GM19463 (cell line): ENCODE measurements around the gene CHL1.

Source experiments
- ATAC-seq: cut with Tn5 transposase; IDR thresholded peaks from one replicate; pipeline ENCODE4 v1.9.1; 2021; ENCODE audit warnings: mild to moderate bottlenecking, moderate library complexity; ENCODE audit not compliant: unreplicated experiment

The CHL1 gene

DNA sequence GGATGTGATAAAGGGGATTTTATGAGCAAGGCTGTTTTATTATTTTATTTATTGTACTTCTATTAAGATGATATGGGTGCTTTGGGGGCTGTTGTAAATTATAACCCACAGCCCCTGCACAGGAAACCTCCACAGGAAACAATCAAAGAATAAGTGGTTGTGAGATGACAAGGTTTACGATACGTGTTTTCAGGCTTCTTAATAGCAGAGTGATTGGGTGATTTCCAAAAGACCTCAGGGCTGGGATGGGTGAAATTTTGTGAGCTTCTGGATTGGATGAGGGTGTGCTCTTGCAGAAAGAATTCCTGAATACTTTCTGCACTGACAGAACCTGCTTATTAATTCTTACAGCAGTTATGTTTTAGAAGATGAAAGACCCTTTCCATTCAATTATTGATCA lies 21.4 kb downstream of the CHL1 start:
- no peak for ATAC-seq

DNA sequence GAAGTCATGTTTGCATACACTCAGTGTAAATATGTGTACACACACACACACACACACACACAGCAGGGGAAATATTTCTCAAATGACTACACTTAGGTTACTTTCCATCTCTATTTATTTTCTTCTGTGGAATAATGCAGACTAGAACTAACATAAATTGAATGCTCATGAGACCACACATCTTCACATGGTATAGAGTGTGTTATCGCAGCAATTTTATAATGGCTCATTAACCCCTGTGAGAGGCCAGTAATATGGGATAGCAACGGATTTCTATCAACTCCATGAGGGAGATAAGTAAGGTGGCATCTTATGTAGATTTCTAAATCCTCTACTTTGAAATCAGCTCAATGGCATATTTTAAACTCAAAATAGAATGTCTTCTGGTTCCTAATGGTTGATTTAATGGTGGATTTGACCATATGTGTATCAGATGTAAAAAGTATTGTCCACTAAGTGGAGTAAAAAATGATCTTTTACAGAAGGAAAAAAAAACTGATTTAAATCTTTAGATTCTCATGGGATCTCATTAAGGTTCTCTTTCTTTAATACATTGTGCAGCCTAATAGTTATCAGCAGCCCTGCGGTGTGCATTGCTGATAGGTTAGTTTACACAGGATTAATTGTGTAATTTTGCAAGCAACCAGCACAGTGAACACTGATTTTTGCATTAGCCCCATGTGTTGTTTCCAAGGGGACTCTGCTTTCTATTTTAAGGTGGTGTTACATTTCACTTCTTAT lies 32.0 kb downstream of the CHL1 start:
- no peak for ATAC-seq

DNA sequence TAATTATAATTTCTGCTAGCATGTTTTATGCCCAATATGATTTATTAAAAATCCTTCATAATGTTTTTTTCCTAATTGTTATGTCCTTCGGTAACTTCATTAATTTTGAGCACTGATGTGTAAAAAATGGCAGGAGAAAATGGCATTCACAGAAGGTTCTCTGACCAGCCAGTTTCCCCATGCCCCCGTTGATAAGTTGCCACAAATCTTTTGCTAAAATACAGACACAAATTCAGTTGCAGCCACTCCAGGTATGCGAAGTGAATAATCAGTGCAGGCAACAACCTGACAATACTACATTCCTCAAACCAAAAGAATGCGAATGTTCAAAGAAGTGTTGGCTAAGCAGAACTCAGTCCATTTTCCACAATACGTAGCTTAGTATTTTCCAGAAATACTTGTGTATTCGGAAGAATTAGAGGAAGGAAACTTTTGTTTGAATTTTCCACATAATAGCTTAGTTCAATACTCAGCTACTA lies 32.7 kb downstream of the CHL1 start:
- ATAC-seq, result no peak

DNA sequence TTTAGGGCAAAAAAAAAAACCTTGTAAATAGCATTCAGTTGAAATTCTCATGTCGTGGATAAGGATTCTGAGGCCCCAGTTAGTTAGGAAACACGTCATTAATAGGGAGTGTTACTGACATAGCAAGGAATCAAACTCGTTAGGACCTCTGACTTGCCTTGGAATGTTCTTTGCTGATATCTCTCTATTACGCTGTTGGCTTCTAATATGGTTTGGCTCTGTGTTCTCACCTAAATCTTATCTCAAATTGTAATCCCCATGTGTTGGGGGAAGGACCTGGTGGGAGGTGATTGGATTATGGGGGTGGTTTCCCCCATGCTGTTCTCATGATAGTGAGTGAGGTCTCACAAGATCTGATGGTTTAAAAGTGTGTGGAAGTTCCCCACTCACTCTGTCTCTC lies 40.3 kb downstream of the CHL1 start:
- peak; percentile 34 for ATAC-seq

DNA sequence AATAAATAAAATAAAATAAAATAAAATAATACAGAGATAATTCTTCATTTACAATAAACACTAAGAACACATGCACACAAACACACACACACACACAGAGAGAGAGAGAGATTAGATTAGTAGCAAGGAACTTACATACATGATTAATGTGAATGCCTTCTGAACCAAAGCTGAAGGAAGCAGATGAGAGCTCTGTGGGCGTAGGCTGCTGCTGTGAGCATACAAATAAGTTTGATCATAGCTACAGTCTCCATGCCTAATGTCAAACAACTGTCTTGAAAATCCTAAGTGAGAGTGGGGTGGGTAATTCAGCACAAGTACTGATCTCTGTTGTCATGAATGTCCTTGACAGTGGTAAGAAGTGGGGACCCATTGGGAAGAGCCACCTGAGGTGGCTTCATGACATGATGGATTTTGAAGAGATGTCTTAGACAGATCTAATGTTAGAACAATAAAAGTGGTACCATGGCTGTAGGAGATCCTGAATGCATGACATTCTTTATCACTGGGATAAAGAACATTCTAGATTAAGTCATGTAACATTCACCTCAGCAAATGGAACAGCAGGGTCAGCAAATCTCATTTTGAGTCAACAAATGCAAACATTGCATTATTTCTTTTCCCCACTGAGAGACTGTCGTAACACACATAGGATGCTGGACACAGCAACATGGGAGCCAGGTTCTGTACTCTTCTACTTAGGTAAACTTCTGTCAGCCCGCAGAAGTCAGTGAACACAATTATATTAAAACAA lies 46.2 kb downstream of the CHL1 start:
- ATAC-seq, result no peak

DNA sequence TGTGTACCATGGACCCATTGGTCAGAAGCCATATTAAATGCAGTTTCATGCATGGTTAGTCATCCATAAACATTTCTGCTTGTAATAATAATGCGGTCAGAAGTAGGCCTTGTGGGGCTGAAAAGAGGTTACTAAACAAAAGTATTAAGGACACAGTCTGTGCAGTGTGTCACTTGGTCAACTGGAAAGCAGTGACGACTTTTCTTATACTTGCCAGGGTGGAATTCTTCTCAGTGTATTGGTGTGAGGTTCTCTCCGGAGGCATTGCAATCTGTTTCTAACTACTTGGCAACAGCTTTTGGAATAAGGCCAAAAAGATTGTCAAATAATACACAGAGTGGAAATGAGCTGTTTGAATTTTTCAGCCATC lies 46.8 kb downstream of the CHL1 start:
- ATAC-seq, result no peak

DNA sequence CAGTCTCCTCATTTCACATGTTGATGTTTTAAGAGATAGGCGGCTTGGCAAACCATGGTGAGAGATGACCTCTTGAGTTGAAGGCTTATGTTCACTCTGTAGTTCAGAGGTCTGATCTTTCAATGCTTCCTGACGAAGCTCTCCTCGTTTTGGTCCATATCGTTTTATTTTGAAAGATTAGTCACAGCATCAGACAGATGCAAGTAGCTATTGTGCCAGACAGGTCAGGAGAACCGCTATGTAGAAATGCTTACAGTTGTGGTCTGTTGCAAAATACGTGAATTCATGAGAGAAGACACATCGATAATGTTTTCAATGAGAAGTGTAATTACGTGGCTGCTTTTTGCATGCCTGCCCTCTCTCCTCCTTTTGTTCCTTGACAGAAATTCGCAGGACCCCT lies 47.5 kb downstream of the CHL1 start:
- ATAC-seq, result no peak

DNA sequence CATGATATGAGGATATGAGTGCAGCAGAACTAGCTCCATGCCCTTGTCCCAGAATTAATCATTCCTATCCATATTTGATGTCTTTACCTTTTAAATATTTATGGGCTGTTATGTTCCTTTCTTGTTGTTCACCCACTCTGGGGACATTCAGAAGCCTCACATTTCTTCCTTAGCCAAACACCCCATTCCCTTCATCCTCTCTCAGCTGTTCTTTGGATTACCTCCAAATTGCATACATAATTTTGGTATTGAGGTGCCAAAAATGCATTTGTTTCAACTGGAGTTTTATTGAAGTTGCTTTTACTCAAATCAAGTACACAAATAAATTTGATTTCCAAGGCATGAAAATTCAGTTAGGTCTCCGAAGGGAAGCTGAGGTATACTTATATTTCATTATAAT lies 51.4 kb downstream of the CHL1 start:
- ATAC-seq, result no peak

DNA sequence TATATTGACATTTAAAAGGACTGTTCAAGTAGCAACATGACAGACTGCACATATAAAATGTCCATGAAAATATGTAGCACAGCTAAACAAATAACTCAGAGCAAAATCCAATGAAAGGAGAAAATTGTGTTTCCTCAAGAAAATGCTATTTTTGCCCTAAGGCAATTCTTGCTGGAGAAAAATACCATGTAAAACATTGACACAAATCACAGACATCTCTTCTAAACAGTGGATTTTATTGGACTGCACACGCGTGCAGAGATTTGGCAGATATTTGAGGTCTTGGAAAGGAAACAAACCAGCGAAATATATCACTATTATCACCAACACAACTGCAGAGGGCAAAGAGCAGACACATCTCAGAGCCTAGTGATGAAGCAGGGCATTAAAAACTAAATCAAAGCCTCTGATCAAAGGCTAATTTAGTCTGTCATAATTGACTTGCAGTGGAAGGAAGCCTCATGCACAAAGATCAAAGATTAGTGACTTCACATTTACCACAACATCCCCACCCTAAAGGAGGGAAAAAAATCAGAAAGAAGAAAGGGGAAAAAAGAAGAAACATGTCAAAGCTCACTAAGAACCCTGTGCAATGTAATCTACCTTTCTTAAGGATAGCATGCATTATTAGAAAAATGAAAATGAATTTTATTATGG lies 52.4 kb downstream of the CHL1 start:
- no peak for ATAC-seq

DNA sequence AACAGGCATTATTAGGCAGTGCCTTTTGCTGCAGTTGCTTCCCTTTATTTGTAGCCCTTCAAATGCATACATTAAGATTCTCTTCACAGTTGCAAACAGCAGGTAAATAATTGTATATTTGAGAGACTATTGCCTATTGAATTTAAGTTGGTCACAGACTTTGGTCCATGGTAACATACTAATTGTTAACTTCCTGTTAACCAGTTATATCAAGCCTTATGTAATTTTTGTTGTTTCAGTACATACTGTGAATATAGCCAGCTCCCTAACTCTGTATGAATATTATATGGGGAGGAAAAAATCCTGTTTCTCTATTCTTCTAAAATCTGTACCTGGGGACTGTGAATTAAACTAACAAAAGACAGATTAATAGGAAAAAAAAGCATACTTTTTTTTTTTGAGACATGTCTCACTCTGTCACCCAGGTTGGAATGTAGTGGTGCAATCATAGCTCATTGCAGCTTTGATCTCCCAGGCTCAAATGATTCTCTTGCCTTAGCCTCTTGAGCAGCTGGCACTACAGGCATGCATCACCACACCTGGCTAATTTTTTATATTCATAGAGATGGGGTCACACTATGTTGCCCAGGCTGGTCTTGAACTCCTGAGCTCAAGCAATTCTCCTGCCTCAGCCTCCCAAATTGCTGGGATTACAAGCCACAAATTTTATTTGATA lies 53.2 kb downstream of the CHL1 start:
- no peak for ATAC-seq

DNA sequence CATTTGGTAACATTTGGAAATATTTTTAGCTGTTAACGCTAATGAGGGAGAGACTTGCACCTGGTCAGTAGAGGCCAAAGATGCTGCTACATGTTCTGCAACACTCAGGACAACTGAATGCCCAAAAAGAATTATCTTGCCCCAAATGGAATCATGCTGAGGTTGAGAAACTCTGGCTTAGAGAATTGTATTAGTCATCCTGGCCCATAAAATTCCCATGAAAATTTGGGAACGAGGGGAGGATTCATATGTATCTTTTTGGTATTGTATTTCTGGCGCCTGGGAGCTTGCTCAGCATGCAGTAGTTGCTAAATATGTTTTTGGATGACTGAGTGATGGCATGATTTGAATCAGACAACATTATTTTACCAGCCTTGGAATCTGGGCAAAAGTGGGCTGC lies 59.9 kb downstream of the CHL1 start:
- no peak for ATAC-seq

DNA sequence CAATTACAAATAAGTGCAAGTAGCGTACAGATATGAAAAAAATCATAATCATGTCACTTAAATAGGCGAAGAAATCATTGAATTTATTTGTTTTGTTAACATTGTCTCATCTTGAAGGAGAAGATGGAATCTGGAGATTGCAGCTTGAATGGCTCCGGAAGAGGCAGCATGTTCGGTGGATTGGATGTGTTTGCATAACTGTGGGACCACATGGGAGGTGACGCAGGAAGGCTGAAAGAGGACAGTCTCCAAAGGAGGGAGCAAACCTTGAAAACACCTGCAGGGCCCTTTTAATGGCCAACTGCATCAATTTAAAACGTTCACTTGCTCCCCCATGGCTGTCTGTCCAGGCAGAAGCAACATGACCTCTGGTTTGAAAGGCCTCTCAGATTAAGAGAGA lies 61.3 kb downstream of the CHL1 start:
- no peak for ATAC-seq

DNA sequence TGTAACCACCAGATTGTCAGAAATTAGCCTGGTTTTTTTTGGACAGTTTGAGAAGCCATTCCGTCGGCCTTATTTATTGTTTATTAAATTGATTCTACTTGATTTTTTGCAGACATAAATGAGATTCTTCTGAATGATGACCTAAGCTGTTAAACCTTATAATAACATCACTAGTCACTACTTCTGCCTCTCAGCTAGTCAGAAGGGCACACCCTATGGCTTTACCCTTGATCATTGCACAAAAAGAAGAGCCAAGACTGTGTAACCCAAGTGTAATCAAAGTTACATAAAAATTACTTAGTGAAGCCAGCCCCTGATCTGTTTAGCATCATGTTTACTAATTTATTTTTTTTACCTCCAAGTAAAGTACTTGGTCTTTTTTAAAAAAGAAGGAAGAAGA lies 64.3 kb downstream of the CHL1 start:
- ATAC-seq, result no peak

DNA sequence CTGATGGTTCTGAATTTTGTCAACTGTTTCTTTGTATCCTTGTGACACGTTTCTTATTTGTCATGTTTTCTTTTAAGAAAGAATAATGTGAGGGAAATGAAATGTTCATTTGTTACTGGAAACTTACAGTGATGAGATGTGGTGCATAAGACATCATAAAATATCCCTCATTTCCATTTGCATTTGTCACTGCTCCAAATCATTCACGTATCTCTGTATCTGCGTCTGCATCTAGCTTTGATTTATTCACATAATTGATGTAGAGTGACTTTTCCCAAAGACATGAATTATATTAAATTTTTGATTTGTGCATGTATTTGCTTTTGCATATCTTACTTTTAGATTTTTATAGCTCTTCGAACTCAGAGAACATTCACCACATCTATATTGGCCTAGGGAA lies 66.8 kb downstream of the CHL1 start:
- no peak for ATAC-seq

DNA sequence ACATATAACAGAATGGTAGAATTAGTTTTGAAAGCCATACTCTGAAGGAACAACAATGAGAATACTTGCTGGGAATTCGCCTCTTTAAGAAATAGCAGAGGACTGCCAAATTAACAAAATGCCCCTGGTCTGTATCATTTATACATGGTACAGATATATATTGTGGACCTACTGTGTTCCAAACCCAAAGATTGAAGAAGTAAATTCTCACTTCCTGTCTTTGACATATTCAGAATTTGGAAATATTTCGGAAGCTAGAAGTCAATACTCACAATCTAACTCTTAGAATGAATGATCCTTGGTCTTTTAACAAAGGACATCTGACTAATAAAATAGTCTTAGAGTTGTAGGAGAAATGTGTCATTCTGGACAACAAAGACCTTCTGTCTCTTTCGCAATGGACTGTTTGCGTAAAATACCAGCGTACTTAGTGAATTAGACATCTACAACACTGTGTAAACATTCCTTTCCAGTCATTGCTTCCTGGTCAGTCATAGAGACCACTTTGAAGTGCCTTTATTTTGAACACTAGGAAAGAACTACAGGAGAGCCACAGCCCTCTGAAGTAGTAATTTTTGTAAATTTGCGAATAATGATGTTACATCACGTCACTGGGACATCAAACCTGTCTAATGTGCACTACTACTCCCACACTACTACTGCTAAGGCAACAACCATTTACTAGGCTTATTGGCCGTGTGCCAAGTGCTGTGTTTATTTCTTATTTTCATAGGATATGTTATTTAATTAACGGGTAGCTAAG lies 68.0 kb downstream of the CHL1 start:
- ATAC-seq, result no peak

DNA sequence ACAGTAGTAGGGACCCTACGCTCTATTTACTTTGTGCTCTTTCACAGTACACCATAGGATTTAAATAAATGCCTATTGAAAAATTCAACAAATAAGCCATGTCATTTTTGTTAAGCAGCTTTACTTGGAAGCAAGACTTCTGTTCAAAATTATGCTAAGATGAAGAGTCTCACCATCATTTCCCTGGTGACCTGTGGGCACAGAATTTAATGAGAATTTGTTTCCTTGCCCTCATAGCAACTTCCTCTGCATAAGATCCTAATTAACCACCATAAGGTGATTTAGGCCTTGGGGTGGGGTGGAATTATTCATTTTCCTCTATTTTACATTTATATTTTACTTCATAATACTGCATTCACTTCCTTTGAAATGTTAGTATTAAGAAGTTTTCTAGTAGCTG lies 70.5 kb downstream of the CHL1 start:
- ATAC-seq, result no peak

DNA sequence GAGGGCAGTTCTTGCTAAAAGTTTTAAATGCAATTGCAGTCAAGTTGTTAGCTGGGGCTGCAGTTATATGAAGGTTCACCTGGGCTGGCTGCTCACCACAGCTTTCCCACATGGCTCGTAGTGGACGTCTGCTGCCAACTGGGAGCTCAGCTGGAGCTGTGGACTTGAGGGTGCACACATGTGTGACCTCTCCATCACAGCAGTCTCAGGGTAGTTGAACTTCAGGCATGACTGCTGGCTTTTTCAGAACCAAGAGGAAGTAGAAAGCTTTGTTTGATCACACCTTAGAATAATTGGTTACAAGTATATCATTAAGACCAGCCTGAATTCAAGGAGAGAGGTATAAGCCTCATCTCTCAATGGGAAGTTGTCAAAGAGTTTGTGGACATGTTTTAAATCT lies 74.1 kb downstream of the CHL1 start:
- ATAC-seq, result peak; percentile 39

DNA sequence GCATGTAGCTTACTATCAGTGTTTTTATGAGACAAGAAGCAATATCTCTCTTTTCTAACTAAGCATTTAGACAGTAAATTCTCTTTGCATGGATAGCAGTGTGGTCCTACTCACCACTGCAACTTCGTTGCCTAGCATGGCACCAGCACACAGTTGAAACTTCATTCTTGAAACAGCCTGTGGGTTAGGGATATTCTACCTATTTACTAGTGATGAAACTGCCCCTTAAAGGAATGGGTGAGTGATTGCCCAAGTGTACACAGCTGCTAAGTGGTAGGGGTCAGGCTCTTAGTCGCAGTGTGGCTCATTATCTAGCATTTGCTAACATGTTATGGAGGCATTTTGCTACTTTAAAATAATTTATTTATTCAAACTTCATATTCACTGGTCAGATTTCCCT lies 78.4 kb downstream of the CHL1 start:
- no peak for ATAC-seq

DNA sequence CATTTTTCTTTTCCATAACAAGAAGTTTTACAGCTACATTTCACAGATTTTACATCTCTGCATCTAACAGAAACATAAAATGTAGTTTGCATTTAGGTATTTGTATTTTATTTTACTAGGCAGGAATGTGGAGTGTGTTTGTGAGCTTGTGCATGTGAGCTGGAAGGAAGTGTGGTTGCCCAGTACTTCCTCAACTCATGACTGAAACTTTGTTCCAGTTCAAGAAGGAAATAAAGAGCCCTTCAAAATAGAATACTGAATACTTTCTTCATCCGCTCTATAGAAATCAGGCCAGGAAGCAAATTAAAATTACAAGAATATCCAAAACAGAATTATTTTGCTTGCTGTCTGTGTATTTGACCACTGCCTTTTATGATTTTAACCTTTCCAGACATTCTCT lies 81.3 kb downstream of the CHL1 start:
- no peak for ATAC-seq

DNA sequence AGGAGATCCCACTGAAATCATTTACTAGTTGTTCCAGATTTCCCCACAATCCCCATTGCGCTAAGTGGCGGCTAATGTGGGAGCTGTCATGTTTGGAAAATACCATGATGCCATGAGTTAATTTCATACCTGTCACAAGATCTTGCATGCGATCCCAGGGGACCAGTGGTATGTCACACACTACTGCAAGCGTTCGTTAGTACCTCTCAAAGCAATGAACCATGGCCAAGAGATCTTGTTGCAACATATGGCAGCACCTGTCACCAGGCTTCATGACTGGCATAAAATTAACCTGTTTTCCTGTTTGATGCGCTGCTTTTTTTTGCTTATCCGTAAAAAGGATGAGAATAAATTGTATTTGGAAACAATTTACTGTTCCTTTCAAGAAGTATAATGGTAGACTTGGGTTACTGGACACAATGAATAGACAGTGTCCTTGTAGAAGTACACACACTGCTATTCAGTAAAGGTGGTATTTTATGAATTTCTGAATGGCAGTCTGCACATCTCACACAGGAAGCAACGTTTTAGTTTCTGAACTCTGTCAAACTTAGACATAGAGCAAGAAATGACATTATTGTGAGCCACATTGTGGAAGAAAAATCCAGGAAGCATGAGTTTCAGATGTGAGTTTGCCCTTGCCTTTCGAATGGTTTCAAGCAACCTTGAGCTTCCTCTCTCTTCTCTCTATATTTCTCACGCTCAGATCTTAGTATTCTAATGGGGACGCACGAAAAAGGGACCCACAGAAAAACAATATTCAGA lies 81.9 kb downstream of the CHL1 start:
- peak; percentile 76 for ATAC-seq
